ENCODE results near the gene DNAH9. TPM values are rescaled to one million over a fixed set of nuclear protein-coding genes. Genes with fewer than 3 reads are reported as not detected.

DNAH9 gene
- polyA plus RNA-seq, 1 experiment = not detected

DNA sequence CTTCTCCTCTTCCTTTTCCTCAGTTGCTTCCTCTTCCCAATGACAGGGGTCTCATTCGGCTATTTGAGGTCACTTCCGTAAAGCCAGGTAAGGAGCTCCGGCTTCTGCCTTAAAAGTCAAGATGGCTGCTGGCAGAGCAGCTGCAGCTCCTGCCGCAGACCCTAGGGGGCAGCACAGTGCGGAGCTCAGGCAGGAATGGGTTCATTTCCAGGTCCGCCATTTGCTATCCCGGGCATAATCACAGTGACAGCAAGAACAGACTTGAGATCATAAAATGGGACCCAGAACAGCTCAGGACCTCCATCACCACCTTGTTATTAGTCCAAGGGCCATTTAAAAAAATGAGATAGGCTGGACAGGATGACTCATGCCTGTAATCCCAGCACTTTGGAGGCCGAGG is 199.5 kb downstream of the DNAH9 start:
- H3K4me3 ChIP-seq (ENCODE audit: low read depth, low read length) = no peak overlapping the region
- POLR2A ChIA-PET = no interaction called here
- DNase-seq (ENCODE audit: low read depth, low spot score) = no peak
- no peaks in the 10 kb centered on the region for H3K27me3 ChIP-seq (ENCODE audit: control insufficient read depth, insufficient read depth, low read length)
- TF ChIP-seq, protein P1, sequence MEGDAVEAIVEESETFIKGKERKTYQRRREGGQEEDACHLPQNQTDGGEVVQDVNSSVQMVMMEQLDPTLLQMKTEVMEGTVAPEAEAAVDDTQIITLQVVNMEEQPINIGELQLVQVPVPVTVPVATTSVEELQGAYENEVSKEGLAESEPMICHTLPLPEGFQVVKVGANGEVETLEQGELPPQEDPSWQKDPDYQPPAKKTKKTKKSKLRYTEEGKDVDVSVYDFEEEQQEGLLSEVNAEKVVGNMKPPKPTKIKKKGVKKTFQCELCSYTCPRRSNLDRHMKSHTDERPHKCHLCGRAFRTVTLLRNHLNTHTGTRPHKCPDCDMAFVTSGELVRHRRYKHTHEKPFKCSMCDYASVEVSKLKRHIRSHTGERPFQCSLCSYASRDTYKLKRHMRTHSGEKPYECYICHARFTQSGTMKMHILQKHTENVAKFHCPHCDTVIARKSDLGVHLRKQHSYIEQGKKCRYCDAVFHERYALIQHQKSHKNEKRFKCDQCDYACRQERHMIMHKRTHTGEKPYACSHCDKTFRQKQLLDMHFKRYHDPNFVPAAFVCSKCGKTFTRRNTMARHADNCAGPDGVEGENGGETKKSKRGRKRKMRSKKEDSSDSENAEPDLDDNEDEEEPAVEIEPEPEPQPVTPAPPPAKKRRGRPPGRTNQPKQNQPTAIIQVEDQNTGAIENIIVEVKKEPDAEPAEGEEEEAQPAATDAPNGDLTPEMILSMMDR (IDR thresholded peaks at IDR 0.05; ENCODE audit: low read depth, low read length) = no peak
- H3K9me3 ChIP-seq (ENCODE audit: control insufficient read depth, insufficient read depth, low read length) = peaks cover 36% of the 10 kb centered on the region
- CTCF ChIA-PET = no interaction called here
- H3K27ac ChIP-seq (ENCODE audit: low read depth, low read length) = no peak overlapping the region

DNA sequence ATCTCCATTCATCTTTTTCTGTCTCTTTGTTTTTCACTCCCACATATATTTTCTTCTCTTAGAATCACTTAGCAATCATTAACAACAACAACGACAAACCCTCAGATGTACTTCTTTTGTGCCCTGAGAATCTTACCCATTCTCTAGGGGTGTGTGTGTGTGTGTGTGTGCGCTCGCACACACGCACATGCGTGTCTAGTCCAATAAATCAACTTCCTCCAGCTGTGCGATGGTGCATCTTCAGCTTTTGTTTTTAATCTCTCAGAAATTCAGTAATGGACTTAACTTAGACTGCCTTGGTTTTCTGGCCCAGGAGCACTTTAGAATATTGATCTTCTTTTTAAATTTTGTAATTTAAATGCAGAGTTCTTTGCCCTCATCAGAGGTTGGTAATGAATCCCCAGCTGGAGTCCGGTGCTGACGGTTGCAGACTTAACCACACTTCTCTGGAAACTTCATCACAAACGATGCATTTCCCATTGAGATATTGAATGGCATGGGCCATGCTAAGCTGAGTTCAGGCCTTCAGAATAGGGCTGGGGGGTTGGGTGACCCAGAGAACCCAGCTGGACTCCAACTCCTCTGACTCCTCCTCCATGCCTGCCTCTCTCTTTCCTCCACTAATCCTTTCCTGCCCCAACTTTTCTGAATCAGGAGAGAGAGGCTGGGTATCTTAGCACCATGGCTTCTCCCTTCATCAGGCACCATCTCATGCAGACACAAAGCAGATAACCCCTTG is 205.1 kb downstream of the DNAH9 start:
- POLR2A ChIA-PET = no interaction called here
- Histone ChIP-seq H3K9me3 (ENCODE audit: control insufficient read depth, insufficient read depth, low read length) (peaks cover 49% of the 10 kb centered on the region), H3K27me3 (ENCODE audit: control insufficient read depth, insufficient read depth, low read length) (no peaks in the 10 kb centered on the region), H3K4me3 (ENCODE audit: low read depth, low read length) (no peak overlapping the region), H3K27ac (ENCODE audit: low read depth, low read length) (no peak overlapping the region)
- TF ChIP-seq, protein P1 (IDR thresholded peaks at IDR 0.05; ENCODE audit: low read depth, low read length) = no peak
- CTCF ChIA-PET = no interaction called here
- DNase-seq (ENCODE audit: low read depth, low spot score) = no peak

DNA sequence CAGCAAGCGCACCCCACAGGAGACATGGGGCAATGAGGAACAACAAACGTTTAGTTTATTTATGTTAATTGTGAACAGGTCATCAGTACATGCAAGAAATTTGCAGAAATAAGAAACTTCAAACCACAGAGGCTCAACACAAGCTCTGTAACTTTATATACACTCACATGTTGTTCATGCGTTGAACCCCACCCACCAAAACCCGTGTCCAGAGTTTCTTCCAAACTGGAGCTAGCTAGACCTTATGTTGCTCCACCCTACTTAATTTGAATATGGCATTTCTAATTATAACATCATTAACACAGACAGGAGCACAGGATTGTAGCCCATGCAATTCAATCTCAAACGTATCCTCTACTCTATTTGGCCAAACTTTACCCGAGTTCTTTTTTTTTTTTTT is 206.9 kb downstream of the DNAH9 start:
- H3K9me3 ChIP-seq (ENCODE audit: control insufficient read depth, insufficient read depth, low read length) = peaks cover 49% of the 10 kb centered on the region
- H3K4me3 ChIP-seq (ENCODE audit: low read depth, low read length) = no peak overlapping the region
- no peak for DNase-seq (ENCODE audit: low read depth, low spot score)
- TF ChIP-seq, protein P1 (IDR thresholded peaks at IDR 0.05; ENCODE audit: low read depth, low read length) = no peak
- POLR2A ChIA-PET = no interaction called here
- no peaks in the 10 kb centered on the region for H3K27me3 ChIP-seq (ENCODE audit: control insufficient read depth, insufficient read depth, low read length)
- no peak overlapping the region for H3K27ac ChIP-seq (ENCODE audit: low read depth, low read length)
- CTCF ChIA-PET = no interaction called here

DNA sequence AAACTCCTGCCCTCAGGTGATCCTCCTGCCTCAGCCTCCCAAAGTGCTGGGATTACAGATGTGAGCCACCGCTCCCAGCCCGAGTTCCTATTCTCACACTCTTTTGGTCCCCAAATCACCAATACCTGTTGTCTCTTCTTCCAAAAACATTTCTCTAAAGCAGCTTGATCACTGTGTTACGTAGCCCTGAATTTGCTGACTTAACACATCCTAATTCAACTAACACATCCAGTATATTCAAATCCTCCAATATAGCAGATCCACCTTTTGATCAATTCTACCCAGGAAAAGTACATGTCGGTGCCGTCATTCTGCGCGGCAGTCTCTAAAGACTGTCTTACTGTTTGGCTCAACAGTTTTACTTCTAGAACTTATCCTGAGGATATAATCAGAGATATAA is 207.7 kb downstream of the DNAH9 start:
- peaks cover 53% of the 10 kb centered on the region for H3K9me3 ChIP-seq (ENCODE audit: control insufficient read depth, insufficient read depth, low read length)
- no peak overlapping the region for H3K4me3 ChIP-seq (ENCODE audit: low read depth, low read length)
- no peak overlapping the region for H3K27ac ChIP-seq (ENCODE audit: low read depth, low read length)
- TF ChIP-seq, protein P1 (IDR thresholded peaks at IDR 0.05; ENCODE audit: low read depth, low read length) = no peak
- no peaks in the 10 kb centered on the region for H3K27me3 ChIP-seq (ENCODE audit: control insufficient read depth, insufficient read depth, low read length)
- POLR2A ChIA-PET = no interaction called here
- DNase-seq (ENCODE audit: low read depth, low spot score) = no peak
- CTCF ChIA-PET = no interaction called here

DNA sequence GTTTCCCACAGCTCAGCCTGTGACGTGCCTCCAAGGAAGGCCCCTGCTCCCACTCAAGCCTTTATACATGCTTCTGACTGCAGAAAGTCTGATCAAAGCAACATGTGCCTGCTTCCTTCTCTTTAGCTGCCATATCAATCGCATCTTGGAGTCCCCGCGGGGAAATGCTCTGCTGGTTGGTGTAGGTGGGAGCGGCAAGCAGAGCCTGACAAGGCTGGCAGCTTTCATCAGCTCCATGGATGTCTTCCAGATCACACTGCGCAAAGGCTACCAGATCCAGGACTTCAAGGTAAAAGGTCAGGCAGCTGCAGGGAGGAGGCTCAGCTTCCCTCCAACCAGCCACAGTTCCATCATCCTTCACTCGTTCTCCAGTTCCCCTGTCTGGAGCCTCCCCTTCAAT is 209.3 kb downstream of the DNAH9 start:
- Histone ChIP-seq H3K4me3 (ENCODE audit: low read depth, low read length) (no peak overlapping the region), H3K27ac (ENCODE audit: low read depth, low read length) (no peak overlapping the region), H3K27me3 (ENCODE audit: control insufficient read depth, insufficient read depth, low read length) (no peaks in the 10 kb centered on the region), H3K9me3 (ENCODE audit: control insufficient read depth, insufficient read depth, low read length) (peaks cover 44% of the 10 kb centered on the region)
- TF ChIP-seq, protein P1 (IDR thresholded peaks at IDR 0.05; ENCODE audit: low read depth, low read length) = no peak
- ChIA-PET POLR2A (no interaction called here), CTCF (no interaction called here)
- DNase-seq (ENCODE audit: low read depth, low spot score) = no peak
